ENCODE measurements around the gene SRRM3.
"Not testable (repeated sequence)": the region's sequence is repeated elsewhere in the genome, so short reads cannot be mapped to it uniquely, and the experiment has no call there.

The SRRM3 gene

GRCh38 chr7:76281706-76282343 is 80.1 kb downstream of the SRRM3 start:
- no peak for TF ChIP-seq CTCF (IDR thresholded peaks at IDR 0.05; ENCODE audit: low read depth, low read length)
- H3K4me3 ChIP-seq (ENCODE audit: low read depth, low read length), result peak overlapping the region; percentile 20
- in situ Hi-C loops (cut with HindIII; ENCODE audit: low sequenced_read_pairs), result no loop called here
- no peak for DNase-seq (ENCODE audit: low read depth, low spot score)

- no peak for TF ChIP-seq CTCF (IDR thresholded peaks at IDR 0.05; ENCODE audit: low read depth, low read length)
Observed at GRCh38 chr7:76282344-76283253, 80.9 kb downstream of the SRRM3 start.

GRCh38 chr7:76283254-76284159 is 81.8 kb downstream of the SRRM3 start:
- TF ChIP-seq CTCF (IDR thresholded peaks at IDR 0.05; ENCODE audit: low read depth, low read length), result no peak
- H3K4me3 ChIP-seq (ENCODE audit: low read depth, low read length), result no peak overlapping the region
- in situ Hi-C loops (cut with HindIII; ENCODE audit: low sequenced_read_pairs), result no loop called here
- no peak for DNase-seq (ENCODE audit: low read depth, low spot score)

More at GRCh38 chr7:76282344-76283253, 80.9 kb downstream of the SRRM3 start:
- in situ Hi-C loops (cut with HindIII; ENCODE audit: low sequenced_read_pairs), result no loop called here
- H3K4me3 ChIP-seq (ENCODE audit: low read depth, low read length), result peak overlapping the region; percentile 20
- no peak for DNase-seq (ENCODE audit: low read depth, low spot score)

- no peak overlapping the region for H3K4me3 ChIP-seq (ENCODE audit: low read depth, low read length)
- in situ Hi-C loops (cut with HindIII; ENCODE audit: low sequenced_read_pairs), result no loop called here
Observed at GRCh38 chr7:76285604-76286374, 84.1 kb downstream of the SRRM3 start.

GRCh38 chr7:76286842-76287403 is 85.2 kb downstream of the SRRM3 start:
- in situ Hi-C loops (cut with HindIII; ENCODE audit: low sequenced_read_pairs), result no loop called here
- H3K4me3 ChIP-seq (ENCODE audit: low read depth, low read length), result no peak overlapping the region
- TF ChIP-seq CTCF (IDR thresholded peaks at IDR 0.05; ENCODE audit: low read depth, low read length), result no peak
- DNase-seq (ENCODE audit: low read depth, low spot score), result no peak

More at GRCh38 chr7:76285604-76286374, 84.1 kb downstream of the SRRM3 start:
- no peak for DNase-seq (ENCODE audit: low read depth, low spot score)
- TF ChIP-seq CTCF (IDR thresholded peaks at IDR 0.05; ENCODE audit: low read depth, low read length), result no peak

GRCh38 chr7:76290847-76291350 is 89.2 kb downstream of the SRRM3 start:
- in situ Hi-C loops (cut with HindIII; ENCODE audit: low sequenced_read_pairs); H3K4me3 ChIP-seq (ENCODE audit: low read depth, low read length): not testable (repeated sequence)
- DNase-seq (ENCODE audit: low read depth, low spot score), result peak; percentile 26
